Femur (tissue), 1 donor: ENCODE measurements around the gene RHBDD2.
"Not testable (repeated sequence)": the region's sequence is repeated elsewhere in the genome, so short reads cannot be mapped to it uniquely, and the experiment has no call there.

Source experiments
- DNase-seq: peaks from one replicate; pipeline ENCODE4 v3.0.0-alpha.2; 2017

The RHBDD2 gene

DNA sequence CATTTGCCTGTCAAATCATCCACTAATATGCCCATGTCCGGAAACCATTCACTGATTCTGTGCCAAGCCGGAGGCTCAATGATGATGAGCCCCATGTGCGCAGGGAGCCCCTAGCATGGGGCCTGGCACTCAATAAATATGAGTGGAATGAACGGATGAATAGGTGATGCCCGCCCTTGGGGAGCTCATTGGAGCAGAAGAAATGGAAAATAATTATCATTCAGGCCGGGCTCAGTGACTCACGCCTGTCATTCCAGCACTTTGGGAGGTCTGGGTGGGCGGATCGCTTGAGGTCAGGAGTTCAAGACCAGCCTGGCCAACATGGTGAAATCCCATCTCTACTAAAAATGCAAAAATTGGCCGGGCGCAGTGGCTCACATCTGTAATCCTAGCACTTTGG is 11.0 kb downstream of the RHBDD2 start:
- no peak for DNase-seq

DNA sequence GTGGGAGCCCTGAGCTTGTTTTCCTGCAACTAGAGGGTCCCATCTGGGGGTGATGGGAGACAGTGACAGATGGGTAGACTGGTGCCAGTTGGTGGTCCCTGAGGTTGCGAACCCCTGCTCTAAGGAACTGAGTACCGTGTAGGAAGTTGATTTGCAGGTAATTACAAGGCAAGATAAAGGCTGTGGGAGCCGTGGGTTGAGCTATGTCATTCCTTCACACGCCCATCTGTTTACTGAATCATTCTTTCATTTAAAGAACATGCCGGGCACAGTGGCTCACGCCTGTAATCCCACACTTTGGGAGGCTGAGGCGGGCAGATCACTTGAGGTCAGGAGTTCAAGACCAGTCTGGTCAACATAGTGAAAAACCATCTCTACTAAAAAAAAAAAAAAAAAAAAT is 12.4 kb downstream of the RHBDD2 start:
- DNase-seq, result not testable (repeated sequence)

DNA sequence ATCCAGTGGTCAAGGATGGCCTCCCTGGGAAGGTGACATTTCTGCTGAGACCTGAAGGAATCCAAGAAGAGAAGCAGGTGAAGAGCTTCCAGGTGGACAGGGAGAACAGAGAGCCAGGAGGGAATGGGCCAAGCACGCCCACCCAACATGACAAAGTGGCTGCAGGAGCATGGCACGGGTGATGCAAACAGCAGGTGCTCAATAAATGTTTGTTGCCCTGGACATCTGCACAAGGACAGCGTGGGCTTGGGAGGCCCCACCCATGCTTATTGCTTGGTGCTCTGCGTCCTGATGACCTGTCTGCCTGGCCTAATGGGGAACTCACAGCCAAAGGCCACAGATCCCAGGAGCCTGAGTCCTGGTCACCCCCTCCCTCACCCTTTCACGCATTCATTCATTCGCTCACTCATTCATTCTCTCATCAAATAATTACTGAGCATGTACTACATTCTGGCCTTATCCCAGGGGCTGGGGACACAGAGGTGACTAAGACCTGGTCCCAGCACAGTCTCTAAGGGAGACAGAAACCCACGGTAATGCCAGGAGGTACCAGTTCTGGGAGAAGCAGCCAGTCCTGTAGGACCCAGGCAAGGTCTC is 13.1 kb downstream of the RHBDD2 start:
- DNase-seq, result no peak

DNA sequence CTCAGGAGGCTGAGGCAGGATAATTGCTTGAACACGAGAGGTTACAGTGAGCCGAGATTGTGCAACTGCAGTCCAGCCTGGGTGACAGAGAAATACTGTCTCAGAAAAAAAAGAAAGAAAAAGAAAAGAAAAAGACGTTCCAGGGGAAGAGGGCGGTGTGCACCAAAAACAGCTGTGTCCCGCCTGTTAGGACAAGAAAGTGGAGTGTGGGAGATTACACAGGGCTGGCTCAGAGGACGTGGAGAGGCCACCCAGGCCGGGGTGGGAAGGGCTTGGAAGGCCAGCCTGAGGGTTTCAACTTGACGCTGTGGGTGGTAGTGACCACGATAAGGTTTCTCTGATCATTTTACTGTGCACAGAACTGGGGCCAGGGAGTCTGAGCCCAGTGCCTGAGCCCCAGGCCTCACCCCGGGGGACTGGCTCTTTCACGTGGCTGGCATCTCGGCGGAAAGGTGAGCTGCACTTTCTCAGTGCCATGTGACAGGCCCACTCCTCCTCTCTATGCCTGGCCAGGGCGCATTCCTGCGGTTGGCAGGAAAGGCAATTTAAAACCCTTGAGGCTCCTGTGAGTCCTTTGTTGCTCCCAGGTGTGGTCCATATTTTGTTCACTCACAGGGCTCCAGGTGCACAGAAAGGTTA is 13.9 kb downstream of the RHBDD2 start:
- DNase-seq, result peak; percentile 39

DNA sequence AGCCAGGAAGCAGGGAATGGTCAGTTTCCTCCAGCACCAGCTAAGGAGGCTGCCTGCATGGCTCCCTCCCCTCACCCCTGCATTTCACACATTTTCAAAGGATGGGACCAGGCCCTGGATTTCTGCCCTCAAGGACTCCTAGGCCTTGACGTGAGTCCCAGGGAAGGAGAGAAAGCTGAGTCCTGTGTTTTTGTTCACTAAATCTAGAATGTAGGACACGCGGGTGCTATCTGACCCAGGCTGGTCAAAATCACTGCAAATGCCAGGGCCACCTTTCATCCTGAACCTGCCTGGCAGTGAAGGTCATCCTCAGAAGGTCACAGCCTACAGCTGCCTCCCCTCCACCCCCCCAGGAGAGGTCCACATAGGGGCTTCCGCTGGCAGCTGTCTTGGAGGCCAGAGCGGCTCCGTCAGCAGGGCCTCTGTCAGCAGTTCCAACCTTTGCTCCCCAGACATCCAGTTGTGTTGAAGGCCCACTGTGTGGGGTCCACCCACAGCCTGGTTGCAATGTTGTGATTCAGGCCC is 18.0 kb downstream of the RHBDD2 start:
- DNase-seq, result no peak

DNA sequence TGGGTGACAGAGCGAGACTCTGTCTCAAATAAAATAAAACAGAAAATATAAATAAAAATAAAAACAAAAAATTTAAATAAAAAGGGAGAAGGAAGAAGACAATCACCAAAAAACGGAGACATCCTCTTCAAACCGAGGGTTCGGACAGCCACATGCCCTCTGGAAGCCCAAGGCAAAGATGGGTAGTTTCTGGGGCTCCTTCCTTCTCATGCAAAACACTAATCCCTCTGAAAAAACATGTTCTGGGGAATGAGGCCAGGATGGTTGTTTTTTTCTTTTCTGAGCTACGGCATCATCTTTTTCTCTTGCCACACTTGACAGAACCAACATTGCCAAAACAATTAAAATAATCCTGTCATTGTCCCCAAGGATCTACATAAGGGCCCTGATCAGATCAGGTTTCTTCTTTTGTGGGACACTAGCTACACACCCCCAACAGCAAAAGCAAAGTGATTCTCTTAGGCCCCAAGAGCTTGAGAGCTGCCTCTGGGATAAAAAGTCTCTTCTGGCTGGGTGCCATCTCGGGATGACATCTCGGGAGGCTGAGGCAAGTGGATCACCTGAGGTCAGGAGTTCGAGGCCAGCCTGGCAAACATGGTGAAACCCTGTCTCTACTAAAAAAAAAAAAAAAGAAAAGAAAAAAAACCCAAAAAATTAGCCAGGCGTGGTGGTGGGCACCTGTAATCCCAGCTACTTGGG is 21.9 kb downstream of the RHBDD2 start:
- DNase-seq, result no peak

DNA sequence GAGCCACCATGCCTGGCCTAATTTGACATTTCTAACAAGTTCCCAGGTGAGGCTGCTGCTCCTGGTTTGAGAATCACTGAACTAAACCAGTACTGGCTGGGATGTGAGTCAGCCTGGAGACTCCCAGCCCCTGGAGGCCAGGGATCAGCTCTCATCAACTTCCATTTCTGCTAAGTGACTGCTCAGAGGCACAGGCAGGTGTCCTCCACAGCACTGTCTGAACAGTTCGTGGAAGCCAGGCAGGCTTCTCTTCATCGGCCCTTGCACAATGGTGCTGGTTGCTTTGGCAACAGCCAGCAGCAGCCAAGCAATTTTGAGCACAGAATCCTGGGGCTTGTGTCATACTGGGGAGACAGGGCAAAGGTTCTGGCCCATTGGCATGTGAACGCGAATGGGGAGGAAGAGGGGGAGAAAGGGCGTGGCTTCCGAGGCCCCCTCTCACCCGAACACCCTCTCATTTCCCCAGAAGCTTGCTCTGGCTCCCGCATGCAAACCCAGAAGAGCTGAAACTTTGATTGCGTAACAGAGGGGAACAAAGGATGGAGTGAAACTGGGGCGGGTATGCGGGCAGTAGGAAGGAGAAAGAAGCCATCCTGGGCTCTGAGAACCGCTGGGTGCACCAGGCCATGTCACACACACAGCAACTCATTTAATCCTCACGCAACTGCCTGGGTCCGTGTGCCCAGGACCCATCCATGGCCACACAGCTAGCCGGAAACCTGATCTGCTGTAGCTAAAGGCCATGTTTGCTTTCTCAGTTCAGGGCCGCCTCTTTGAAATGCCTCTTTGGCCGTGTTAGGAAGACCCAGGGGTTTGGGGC is 27.2 kb downstream of the RHBDD2 start:
- DNase-seq, result peak; percentile 47

DNA sequence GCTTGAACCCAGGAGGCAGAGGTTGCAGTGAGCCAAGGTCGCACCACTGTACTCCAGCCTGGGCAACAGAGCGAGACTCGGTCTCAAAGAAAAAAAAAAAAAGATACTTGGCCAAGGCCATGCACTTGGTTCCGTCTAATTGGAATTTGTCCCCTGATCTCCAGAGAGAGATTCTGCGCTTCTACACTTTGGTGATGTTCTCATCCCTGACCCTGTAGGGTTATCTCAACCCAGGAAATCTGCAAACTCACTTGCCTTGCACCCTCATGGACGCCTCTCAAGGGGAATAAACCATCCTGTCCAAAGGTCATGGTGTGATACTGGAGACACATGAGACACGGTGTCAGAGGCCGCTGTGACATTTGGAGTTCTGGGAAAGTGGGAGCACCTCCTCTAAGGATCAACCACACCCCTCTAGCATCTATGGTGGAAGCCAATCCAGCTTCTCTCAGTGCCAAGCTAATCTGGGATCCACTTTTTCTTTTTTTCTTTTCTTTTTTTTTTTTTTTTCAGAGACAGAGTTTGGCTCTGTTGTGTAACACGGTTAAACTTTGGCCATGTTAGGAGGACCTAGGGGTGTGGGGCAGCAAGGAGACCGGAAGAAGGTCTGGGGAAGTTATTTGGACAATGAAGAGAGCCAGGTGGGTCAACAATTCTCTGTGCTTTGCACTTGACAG is 28.3 kb downstream of the RHBDD2 start:
- DNase-seq, result no peak

DNA sequence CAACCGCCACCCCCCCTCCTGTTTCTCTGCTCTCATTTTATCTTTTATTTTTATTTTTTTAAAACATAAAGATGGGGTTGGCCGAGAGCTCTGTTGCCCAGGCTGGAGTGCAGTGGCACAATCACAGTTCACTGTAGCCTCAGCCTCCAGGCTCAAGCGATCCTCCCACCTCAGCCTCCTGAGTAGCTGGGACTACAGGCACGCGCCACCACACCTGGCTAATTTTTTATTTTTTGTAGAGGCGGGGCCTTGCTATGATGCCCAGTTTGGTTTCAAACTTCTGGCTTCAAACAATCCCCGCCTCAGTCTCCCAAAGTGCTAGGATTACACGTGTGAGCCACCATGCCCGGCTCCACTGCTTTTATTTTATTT is 28.8 kb downstream of the RHBDD2 start:
- not testable (repeated sequence) for DNase-seq

DNA sequence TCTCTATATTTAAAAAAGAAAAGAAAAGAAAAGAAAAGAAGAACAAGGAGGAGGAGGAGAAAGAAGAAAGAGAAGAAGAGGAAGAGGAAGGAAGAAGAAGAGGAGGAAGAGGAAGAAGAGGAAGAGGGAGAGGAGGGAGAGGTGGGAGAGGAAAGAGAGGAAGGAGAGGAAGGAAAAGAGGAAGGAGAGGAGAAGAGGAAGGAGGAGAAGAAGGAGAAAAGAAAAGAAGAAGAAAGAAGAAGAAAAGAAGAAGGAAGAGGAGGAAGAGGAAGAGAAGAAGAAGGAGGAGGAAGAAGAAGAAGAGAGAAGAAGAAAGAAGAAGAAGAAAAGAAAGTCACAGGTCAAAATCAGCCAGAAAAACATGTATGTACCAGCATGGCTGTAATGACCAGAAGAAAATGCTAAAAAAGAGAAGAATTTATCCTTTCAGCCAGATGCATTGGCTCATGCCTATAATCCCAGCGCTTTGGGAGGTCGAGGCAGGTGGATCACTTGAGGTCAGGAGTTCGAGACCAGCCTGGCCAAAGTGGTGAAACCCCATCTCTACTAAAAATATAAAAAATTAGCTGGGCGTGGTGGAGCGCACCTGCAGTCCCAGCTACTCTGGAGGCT is 30.8 kb downstream of the RHBDD2 start:
- no peak for DNase-seq

DNA sequence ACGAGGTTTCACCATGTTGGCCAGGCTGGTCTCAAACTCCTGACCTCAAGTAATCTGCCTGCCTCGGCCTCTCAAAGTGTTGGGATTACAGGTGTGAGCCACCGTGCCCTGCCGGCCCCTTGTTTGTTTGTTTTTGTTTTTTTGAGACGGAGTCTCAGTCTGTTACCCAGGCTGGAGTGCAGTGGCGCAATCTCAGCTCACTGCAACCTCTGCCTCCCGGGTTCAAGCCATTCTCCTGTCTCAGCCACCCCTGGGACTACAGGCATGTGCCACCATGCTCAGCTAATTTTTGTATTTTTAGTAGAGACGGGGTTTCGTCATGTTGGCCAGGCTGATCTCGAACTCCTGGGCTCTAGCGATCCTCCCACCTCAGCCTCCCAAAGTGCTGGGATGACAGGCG is 32.4 kb downstream of the RHBDD2 start:
- not testable (repeated sequence) for DNase-seq

DNA sequence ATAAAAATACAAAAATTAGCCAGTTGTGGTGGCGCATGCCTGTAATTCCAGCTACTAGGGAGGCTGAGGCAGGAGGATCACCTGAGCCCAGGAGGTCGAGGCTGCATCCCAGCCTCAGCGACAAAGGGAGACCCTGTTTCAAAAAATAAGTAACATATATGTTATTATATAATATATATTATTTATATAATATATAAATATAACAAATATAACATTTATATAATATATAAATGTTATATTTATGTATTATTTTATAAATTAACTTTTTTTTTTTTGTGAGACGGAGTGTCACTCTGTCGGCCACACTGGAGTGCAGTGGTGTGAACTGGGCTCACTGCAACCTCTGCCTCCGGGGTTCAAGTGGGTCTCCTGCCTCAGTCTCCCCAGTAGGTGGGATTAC is 34.6 kb downstream of the RHBDD2 start:
- DNase-seq, result no peak

DNA sequence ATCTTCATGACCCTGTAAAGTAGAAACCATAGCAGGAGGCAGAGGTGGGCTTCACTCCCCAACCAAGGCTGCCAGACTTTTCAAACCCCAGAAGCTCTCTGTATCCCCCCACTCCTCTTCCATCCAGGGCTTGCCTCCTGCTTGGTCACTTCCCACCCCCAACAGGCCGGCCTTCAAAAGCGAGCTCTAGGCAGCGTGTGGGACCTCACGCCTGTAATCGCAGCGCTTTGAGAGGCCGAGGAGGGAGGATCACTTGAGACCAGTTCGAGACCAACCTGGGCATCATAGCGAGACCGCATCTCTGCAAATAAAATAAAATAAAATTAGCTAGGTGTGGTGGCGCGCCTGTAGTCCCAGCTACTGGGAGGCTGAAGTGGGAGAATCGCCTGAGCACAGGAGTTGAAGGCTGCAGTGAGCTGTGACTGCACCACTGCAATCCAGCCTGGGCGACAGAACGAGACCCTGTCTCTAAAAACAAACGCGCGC is 35.4 kb downstream of the RHBDD2 start:
- no peak for DNase-seq

DNA sequence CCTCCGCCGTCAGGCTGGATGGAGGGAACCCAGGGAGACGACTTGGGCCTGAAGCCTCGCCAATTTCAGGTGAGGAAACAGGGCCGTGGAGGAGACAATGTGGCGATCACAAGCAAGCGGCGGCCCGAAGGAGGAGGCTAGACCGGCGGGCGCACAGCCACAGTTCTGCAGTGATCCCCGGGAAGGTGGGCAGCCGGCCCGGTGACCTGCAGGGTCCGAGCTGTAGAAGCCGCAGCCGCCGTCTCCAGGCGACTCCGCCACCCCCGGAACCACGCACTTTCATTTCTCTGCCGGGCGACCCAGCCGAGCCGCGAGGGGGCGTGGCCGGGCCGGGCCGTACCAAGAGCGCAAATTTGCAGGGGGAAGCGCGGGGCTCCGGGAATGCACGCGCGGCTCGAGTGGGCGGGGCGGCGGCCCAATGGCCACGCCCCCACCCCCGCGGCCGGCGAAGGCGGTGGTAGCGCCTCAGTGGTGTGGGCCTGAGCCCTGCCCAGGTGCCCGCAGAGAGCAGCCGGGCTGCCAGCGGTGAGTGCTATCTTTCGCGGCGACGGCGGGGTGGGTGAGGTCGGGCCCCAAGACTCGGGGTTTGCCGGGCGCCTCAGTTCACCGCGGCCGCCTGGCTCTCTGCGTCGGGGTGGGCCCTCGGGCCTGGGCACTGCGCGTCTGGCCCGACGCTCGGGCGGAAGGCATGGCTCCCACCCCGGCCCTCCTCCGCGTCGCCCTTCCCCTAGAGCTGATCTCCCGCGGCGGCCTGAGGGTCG is 36.0 kb downstream of the RHBDD2 start, which contains the start of gene POR:
Gene POR, plus strand, starts transcription at position 501 of the 761 bp plus-strand sequence. CDS start 38,847 bp downstream, outside the sequence.
- DNase-seq, result peak; percentile 96

DNA sequence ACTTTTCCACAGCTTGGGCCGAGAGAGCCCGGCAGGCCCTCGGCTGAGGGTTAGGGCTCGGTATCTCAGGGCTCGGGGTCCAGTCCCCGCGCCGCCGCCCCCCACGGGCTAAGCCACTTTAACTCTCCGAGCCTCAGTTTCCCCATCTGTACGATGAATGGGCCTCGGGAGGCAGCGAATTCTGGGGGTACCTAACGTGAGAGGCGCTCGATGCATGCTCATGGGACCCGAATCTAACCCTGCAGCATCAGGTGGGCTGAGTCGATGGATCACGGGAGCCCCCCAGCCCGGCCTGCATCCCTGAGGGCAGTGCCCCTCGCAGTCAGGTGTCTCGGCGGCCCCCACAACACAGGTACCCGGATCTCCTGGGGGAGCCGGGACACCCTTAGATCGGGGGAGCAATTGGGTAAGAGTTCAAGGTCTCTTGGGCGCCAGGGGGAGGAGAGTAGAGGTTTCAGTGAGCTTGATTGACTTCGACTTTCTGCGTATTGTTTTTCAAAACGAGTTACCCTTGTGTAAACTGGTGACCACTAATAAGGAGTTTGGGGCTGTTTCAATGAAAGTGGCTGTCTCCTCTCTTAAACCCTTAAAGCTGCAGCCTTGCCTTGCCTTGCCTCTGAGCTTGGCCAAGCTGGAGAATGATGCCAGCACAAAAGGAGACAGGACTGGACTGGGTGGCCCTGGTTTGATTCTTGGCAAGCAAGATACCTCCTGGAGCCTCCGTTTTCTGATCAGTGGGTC is 36.8 kb downstream of the RHBDD2 start:
- peak; percentile 40 for DNase-seq

DNA sequence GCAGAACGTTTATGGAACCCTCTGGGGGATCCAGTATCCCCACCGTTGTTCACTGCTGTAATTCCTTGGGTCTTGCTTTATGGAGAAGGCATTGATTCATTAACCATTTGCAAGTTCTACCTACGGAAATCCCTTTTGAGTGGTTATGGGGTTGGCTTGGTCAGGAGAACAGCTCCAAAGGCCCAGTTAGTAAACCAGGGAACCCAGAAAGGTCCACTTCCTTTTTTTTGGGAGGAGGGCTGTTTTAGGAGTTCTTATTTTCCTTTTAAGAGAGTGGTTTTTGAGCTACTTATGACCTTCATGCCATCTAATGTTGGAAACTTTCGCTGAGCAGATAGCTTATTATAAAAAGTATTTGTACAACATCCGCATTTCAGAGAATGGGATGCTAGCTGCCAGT is 37.4 kb downstream of the RHBDD2 start:
- no peak for DNase-seq

DNA sequence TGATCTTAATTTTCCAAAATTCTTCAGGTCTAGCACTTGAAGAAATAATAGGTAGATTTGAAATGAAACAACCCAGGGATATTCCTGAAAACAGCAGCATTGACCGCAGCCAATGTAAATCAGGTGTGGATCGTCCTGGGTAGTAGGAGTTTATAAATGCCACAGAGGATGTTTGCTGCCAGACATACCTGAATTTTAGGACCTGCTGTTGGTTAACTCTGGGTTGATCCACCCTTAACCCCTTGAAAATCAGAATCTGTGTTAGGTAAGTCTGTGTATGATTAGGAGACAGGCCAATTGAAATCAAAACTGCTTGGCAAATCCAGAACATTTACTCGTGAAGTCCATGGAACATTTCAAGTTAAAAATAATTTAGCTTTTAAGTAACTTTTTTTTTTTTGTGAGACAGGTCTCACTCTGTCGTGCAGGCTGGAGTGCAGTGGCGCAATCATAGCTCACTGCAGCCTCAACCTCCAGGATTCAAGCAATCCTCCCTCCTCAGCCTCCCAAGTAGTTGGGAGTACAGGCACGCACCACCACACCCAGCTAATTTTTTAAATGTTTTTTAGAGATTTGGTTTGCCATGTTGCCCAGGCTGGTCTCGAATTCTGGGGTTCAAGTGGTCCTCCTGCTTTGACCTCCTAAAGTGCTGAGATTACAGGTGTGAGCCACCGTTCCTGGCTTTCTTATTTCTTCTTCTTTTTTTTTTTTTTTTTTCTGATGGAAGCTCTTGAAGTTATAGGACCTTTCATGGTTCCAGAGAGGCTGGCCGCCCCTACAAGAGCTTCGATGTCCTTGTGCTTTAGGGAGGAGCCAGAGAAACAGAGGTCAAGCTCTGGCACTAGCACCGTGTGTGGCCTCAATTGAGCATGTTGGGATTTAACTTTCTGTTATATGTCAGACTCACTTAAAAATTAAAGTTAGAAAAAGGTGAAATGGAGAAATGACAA is 38.1 kb downstream of the RHBDD2 start:
- DNase-seq, result no peak

DNA sequence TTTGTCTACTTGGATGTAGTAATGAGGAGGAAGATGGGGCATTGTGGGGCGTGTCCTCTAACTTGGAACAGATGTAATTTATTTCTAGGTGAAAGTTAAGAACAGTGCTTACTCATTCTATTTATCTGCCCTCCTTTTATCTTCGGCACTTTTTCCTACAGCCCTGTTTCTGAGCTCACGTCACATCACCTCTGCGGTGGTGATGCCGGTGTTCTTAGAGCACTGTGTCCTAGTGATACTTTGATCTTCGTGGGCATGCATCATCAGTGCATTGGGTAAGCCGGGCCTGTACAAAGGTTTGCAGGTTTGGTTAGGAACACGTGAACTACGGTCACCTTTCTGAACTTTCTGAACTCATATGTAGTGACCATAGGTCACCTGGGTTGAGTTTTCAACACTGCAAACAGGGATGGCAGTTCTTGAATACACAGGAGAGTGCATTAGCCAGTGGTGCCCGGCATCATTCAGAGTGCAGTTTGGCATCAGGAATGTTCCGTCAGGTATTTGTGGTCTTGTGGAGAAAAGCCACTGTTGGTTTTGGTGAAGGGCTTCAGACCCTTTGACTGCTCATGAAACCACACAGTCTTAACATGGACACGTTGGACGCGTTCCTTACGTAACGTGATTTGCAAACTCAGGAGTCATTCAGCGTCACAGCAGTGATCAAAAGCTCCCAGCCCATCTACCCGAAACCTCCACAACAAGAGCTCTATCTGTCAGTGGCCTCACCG is 41.8 kb downstream of the RHBDD2 start:
- DNase-seq, result no peak
